ENCODE results near the gene RPL15.

Gene RPL15

GRCh38 chr3:23959135-23959900 is 42.4 kb downstream of the RPL15 start:
- in situ Hi-C loops (cut with HindIII; ENCODE audit: low sequenced_read_pairs) = no loop called here

- in situ Hi-C loops (cut with HindIII; ENCODE audit: low sequenced_read_pairs) = no loop called here
These were observed 43.7 kb downstream of the RPL15 start for GRCh38 chr3:23960649-23961048.

- in situ Hi-C loops (cut with HindIII; ENCODE audit: low sequenced_read_pairs) = no loop called here
These were observed 44.1 kb downstream of the RPL15 start for GRCh38 chr3:23961066-23961465.

GRCh38 chr3:23961913-23962312 is 45.0 kb downstream of the RPL15 start:
- in situ Hi-C loops (cut with HindIII; ENCODE audit: low sequenced_read_pairs) = no loop called here

- in situ Hi-C loops (cut with HindIII; ENCODE audit: low sequenced_read_pairs) = no loop called here
These were observed 47.8 kb downstream of the RPL15 start for GRCh38 chr3:23964537-23965235.

- in situ Hi-C loops (cut with HindIII; ENCODE audit: low sequenced_read_pairs) = no loop called here
These were observed 49.4 kb downstream of the RPL15 start for GRCh38 chr3:23966328-23966727.

- in situ Hi-C loops (cut with HindIII; ENCODE audit: low sequenced_read_pairs) = no loop called here
These were observed 51.7 kb downstream of the RPL15 start for GRCh38 chr3:23968463-23969184.

GRCh38 chr3:23969393-23969792 is 52.5 kb downstream of the RPL15 start:
- in situ Hi-C loops (cut with HindIII; ENCODE audit: low sequenced_read_pairs) = no loop called here

Data from DLD1 (cell line).